HG02943 (cell line): ENCODE measurements around the gene SLC43A3.
A peak's percentile ranks its signal among the peaks of the same experiment; 100 is the strongest.
"Not testable (repeated sequence)": the region's sequence is repeated elsewhere in the genome, so short reads cannot be mapped to it uniquely, and the experiment has no call there.

Source experiments
- ATAC-seq: cut with Tn5 transposase; IDR thresholded peaks from one replicate; pipeline ENCODE4 v1.9.1; 2021; ENCODE audit warnings: mild to moderate bottlenecking, low read depth, moderate library complexity; ENCODE audit not compliant: unreplicated experiment

Gene SLC43A3

DNA sequence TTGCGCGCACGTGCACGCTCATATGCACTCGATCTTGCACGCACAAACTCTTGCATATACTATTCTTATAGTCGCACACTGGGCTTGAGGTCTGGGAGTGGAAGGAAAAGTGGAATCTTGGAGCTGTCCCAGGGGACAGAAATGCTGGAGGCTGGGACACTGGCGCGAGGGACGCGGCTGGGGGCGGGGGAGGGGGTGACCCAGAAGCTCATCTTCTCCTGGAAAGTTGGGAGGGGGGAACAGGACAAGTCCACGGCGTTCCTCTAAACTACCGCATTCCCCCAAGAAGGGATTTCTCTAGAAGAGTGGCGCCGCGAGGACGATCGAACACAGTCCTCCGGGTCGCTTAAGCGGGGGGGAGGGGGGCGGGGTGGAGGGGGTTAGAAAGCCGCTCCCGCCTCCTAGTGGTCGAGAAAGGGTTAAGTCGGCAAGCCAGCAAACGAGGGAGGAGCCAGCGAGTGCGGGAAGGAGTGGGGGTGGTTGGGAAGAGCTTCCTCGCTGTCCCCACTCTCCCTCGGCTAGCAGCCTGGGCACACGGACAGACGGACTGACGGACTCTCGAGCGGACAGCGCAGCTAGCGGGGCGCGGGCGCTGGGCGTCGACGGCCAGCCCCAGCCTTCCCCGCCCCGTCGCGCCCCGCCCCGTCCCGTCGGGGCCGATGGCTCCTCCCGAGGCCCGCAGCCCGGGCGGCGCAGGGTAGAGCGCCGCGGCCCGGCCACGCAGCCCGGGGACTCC is 33.3 kb upstream of the SLC43A3 start, which contains the start of gene RTN4RL2:
TSS of gene RTN4RL2 (plus strand) at position 507 of the 736 bp plus-strand sequence. CDS start 338 bp downstream, outside the sequence.
- no peak for ATAC-seq

- no peak for ATAC-seq
These were observed 32.5 kb upstream of the SLC43A3 start for GRCh38 chr11:57459164-57460021.

DNA sequence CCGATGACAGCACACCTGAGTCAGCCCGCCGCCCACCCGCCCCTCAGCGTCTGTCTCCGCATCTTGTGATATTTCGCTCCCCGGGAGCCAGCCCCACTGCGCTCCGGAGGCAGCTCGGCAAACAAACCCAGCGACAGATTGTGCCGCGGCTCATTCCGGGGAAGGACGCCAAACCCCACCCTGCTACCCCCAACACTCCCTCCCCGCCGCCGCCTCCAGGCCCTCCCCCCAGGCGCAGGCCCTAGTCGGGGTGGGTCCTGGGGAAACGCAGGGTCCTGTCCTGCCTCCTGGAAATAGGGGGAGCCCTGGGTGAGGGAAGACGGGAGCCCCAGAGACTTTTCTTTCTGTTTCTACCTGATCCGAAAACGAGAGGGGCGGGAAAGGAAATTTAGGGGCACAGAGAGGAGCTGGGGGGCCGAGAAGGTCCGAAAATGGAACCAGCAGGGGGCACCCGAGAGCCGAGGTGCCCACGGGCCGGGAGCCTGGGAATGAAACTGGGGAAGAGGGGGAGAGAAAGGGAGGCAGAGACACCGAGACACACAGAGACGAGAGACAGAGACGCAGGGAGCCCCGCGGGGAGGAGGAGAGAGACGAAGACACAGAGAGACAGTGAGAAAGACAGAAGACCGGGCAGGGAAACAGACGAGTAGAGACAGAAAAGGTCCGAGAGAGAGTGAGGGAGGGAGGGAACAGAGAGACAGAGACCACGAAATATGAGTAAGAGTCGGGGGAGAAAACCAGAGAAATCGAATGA is 31.7 kb upstream of the SLC43A3 start:
- ATAC-seq = no peak

DNA sequence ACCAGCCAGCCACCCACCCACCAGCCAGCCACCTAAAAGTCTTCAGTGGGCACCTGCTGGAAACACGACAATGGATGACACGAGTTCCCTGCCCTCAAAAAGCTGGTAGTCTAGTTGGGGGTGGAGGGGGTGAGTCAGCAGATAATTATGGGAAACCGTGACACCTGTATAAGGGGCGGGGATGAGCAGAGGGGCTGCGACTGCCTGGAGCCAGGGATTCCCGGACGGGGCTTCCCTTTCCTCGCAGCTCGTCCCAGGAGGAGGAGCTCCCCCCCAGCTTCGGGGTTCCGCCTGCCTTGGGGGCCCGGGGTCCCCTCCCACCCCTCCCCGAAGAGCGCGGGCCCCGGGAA is 31.1 kb upstream of the SLC43A3 start:
- ATAC-seq = no peak

GRCh38 chr11:57457643-57458023 is 30.7 kb upstream of the SLC43A3 start:
- ATAC-seq = peak; percentile 14

GRCh38 chr11:57456960-57457642 is 30.2 kb upstream of the SLC43A3 start:
- ATAC-seq = peak; percentile 54

DNA sequence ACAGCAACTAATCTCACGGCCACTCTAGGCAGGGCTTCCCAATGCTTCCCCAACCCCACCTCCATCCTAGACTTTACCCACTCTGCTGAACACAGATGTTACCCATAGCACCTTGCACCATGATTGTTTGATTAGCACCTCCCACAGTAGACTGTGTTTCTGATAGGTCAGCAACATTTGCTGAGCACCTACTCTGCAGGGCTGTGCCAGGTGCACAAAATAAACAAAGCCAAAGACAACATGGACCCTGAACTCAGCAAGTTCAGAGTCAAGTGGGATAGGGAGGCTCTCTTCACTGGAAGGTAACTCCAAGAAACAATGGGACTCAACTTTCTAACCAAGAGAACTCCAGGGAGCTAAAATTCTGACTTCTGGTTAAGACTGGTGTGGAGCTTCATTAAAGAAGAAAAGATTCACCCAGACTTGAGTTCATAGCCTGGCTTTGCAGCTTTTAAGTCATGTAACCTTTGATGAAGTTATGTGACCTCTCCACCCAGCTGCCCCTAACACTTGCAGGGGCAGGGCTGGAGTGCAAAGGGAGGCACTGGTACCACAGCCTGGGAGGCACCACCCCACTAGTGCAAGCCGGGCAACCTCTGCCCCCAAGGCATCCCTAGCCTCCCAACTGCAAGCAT is 26.7 kb upstream of the SLC43A3 start:
- no peak for ATAC-seq

GRCh38 chr11:57446055-57446454 is 19.1 kb upstream of the SLC43A3 start:
- ATAC-seq = no peak

GRCh38 chr11:57445122-57445394 is 18.1 kb upstream of the SLC43A3 start:
- ATAC-seq = not testable (repeated sequence)

GRCh38 chr11:57444362-57445121 is 17.6 kb upstream of the SLC43A3 start:
- no peak for ATAC-seq

DNA sequence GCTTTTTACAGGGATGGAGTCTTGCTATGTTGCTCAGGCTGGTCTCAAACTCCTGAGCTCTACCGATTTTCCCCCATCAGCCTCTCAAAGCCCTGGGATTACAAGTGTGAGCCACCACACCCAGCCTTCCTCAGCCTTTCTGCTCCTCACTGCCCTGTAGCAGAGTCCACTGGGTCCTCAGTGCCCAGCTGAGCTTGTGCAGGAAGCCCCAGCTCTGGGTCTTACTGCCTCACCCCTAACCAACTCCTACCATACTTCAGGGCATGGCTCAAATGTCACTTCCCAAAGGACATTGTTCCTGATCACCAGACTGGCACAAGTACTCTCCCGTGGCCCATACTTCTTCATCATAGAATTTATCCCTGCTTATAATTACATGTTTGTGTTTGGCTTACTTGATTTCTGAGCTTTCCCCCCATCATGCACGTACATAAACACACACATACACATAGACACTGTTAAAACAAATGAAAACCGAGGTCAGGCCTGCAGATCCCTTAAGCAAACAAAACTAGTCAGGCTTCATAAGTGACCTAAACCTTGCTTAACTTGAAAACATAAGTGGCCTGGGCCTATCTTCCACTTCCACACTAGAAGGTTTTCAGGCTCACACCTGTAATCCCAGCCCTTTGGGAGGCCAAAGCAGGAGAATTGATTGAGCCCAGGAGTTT is 14.0 kb upstream of the SLC43A3 start:
- no peak for ATAC-seq

GRCh38 chr11:57439786-57440185 is 12.9 kb upstream of the SLC43A3 start:
- no peak for ATAC-seq

DNA sequence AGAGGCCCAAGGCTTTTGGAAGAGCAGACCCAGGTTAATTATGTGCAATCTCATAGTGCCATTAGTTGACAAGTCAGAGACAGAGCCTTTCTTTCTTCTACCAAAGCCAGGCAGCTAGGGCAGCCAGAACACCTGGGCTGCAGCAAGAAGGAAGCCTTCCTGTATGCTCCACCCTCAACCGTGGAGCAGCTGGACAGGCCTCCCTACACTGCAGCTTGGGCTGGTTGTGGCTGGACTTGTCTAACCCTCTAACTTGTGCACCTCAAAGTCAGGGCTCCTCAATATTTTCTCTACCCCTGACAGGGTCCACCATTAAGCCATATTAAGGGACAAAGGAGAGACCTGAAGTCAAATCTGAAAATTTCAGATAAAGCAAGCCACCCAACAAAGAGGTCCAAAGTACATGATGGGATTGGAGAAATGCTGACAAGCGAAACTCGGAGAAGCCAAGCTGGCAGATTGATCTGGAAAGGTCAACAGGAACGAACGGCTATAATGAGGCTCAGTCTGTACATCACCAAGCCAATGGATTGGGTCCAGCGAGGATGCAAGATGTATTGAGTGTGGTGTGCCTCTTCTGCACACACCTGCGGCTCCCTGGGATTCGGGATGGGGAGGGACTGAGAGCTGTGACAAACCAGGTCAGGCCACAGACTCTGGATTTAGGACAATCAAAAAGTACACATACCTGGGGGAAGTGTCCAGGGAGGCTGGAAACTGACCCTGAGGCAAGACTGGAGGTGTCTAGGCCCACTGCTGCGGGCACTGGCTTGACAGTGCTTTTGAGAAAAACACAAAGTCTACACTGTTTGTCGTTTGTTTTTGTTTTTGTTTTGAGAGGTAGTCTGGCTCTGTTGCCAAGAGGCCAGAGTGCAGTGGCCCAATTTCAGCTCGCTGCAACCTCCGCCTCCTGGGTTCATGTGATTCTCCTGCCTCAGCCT is 11.7 kb upstream of the SLC43A3 start:
- ATAC-seq = no peak

DNA sequence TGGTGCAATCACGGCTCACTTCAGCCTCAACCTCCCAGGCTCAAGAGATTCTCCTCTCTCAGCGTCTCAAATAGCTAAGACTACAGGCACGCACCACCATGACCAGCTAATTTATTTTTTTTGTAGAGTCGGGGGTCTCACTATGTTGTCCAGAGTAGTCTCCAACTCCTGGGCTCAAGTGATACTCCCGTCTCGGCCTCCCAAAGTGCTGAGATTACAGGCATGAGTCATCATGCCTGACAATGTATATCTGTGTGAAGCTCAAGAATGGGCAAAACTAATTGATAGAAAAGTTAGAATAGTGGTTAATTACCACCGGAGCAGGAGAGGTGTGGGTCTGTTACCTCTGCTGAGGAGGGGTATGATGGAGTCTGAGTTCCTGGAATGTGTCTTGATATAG is 9.1 kb upstream of the SLC43A3 start:
- no peak for ATAC-seq

DNA sequence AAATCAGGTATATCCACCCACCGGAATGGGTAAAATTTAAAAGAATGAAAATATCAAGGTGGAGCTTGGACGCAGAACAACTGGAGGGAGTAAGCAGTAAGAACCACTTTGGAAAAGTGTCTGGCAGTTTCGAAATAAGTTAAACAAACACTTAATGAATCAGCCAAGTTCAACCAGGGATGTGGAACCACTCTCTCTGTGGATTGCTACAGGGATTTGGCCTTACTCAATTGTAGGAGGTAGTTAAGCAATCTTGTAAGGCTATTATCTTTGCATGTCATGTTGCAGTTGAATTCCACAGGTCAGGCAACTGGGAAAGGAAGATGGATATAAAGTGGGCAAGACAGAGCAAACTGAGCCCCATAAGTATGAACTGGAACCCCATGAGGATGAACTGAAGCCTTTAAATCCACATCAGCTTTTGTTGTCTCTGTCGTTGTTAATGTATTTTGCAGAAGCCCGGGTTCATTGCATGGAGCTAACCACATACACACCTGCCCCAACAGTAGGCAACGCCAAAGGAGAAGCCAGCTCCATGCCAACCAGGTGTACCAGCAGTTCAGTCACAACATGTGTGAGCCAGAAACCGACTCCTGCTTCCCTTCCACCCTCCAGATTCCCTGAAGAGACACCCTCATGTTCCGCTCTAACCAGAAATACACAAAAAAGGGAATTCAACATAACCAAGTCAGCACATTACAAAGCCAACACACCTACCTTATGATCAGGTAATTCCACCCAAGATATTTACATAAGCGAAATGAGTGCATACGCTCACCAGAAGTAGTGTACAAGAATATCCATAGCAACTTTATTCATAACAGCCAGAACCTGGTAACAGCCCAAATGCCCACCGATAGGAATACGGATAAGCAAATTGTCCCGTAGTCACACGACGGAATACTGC is 8.0 kb upstream of the SLC43A3 start:
- ATAC-seq = no peak

GRCh38 chr11:57432714-57433163 is 5.8 kb upstream of the SLC43A3 start:
- ATAC-seq = no peak

GRCh38 chr11:57432149-57432561 is 5.2 kb upstream of the SLC43A3 start:
- no peak for ATAC-seq
